Stimulated activated naive CD8-positive, alpha-beta T cell treated with anti-CD3 and anti-CD28 coated beads, Interleukin-15, Interleukin-2, amounts not matched to agents 100 U/mL and 50 U/mL, for 24 hours (primary cell): Measurements from ENCODE around the gene HSPG2.
"Not testable (repeated sequence)": the region's sequence is repeated elsewhere in the genome, so short reads cannot be mapped to it uniquely, and the experiment has no call there.

Source experiments
- ATAC-seq: fragments of 150-1000 bp; cut with Tn5 transposase; one replicate; pipeline ENCODE4 v1.10.0; 2021
- DNase-seq: peaks from one replicate; pipeline ENCODE4 v3.0.0; 2021

HSPG2 gene

GRCh38 chr1:21783679-21784603 lies 153.2 kb downstream of the HSPG2 start:
- ATAC-seq, result no peak
- no peak for DNase-seq

- peak; percentile 86 for ATAC-seq
Observed at GRCh38 chr1:21782868-21783678, 154.0 kb downstream of the HSPG2 start, which contains the start of gene USP48. TSS of gene USP48 (minus strand) at chr1:21783149. CDS start at chr1:21782957, 192 bp downstream.

GRCh38 chr1:21782349-21782867 lies 154.7 kb downstream of the HSPG2 start:
- peak; percentile 62 for DNase-seq

More at GRCh38 chr1:21782868-21783678, 154.0 kb downstream of the HSPG2 start, which contains the start of gene USP48:
- peak; percentile 98 for DNase-seq

GRCh38 chr1:21781815-21782348 lies 155.2 kb downstream of the HSPG2 start:
- DNase-seq, result peak; percentile 25
- no peak for ATAC-seq

More at GRCh38 chr1:21782349-21782867, 154.7 kb downstream of the HSPG2 start:
- peak; percentile 4 for ATAC-seq

GRCh38 chr1:21779613-21780521 lies 157.2 kb downstream of the HSPG2 start:
- peak; percentile 48 for DNase-seq
- ATAC-seq, result peak; percentile 52

GRCh38 chr1:21778405-21778727 lies 158.7 kb downstream of the HSPG2 start:
- DNase-seq (no peak), ATAC-seq (no peak)

GRCh38 chr1:21776925-21777324 lies 160.2 kb downstream of the HSPG2 start:
- not testable (repeated sequence) for ATAC-seq, DNase-seq

GRCh38 chr1:21775985-21776562 lies 161.0 kb downstream of the HSPG2 start:
- no peak for ATAC-seq

GRCh38 chr1:21775550-21775914 lies 161.6 kb downstream of the HSPG2 start:
- no peak for ATAC-seq
- no peak for DNase-seq

More at GRCh38 chr1:21775985-21776562, 161.0 kb downstream of the HSPG2 start:
- no peak for DNase-seq

GRCh38 chr1:21774835-21775549 lies 162.1 kb downstream of the HSPG2 start:
- DNase-seq, result no peak
- no peak for ATAC-seq

GRCh38 chr1:21773585-21773984 lies 163.5 kb downstream of the HSPG2 start:
- no peak for DNase-seq
- ATAC-seq, result no peak
